Ovary (tissue), 3 donors: ENCODE results near the gene GOLGB1.

Source experiments
- CTCF ChIP-seq, 3 donors: fragments of 450-650 bp in 2 of 3; fragments of 200-600 bp in 1 of 3; IDR thresholded peaks; one replicate each; pipeline versions ENCODE4 v1.5.1 to v1.8.0; 2016 to 2022; ENCODE audit warnings: antibody characterized with exemption in 3 of 3, mild to moderate bottlenecking in 1 of 3
- EP300 ChIP-seq: sonication (generic); formaldehyde crosslinking; IDR thresholded peaks from one replicate; pipeline ENCODE4 v1.6.1; 2017; ENCODE audit warnings: antibody characterized with exemption
- POLR2A ChIP-seq: fragments of 450-650 bp; IDR thresholded peaks from one replicate; pipeline ENCODE4 v1.6.1; 2017; ENCODE audit warnings: antibody characterized with exemption, mild to moderate bottlenecking, moderate library complexity
- donor health status: DM: no; HTN: no; CAD: no.

DNA sequence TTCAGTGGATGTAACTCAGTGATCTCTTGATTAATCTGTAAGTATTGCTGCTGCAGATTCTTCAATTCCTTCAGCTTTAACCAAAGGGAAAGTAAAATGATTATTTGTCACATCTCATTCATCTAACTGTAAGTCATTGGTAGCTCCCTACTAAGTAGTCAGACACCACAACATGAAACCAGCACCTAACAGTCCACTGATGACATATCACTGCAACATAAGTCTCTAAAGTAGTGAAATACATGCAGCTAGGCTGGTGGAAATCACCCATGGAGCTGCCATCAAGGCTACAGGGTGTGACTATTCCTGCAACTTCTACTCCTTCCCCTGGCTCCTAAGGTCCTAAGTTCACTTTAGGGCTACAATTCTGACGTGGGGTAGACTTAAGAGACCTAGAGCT is 67.7 kb downstream of the GOLGB1 start:
- no peak for TF ChIP-seq CTCF (IDR thresholded peaks at IDR 0.05)
- no peak for TF ChIP-seq POLR2A
- no peak for TF ChIP-seq EP300
